ENCODE results near the gene DSEL. TPM values are rescaled to one million over a fixed set of nuclear protein-coding genes. Genes with fewer than 3 reads are reported as not detected.

Gene DSEL
- total RNA-seq, 3 donors from 2014 or later (not counting 1 experiment from before 2014, with no cell fraction given): 0.11 to 0.38 (median 0.12) TPM

- Mint-ChIP-seq H3K36me3 (no peaks in the 10 kb centered on the region), H3K4me1 (no peaks in the 10 kb centered on the region), H3K9me3 (no peaks in the 10 kb centered on the region), H3K27me3 (ENCODE audit: low read depth in 2 of 2) (no peaks in the 10 kb centered on the region), H3K4me3 (no peak overlapping the region), H3K27ac (no peak overlapping the region)
- no peak for DNase-seq
- no peaks in the 10 kb centered on the region for H3K27me3 ChIP-seq (ENCODE audit: control insufficient read depth, insufficient read depth, low read length)
- WGBS (ENCODE audit: insufficient coverage): 57% methylated on average over 1 of the region's 1 CpG
- no peaks in the 10 kb centered on the region for H3K36me3 ChIP-seq (ENCODE audit: control insufficient read depth, insufficient read depth, low read length)
- intact Hi-C loops (cut with micrococcal nuclease): no loop called here
- H3K4me1 ChIP-seq (ENCODE audit: control insufficient read depth, insufficient read depth, low read length): no peaks in the 10 kb centered on the region
- TF ChIP-seq, protein P1, sequence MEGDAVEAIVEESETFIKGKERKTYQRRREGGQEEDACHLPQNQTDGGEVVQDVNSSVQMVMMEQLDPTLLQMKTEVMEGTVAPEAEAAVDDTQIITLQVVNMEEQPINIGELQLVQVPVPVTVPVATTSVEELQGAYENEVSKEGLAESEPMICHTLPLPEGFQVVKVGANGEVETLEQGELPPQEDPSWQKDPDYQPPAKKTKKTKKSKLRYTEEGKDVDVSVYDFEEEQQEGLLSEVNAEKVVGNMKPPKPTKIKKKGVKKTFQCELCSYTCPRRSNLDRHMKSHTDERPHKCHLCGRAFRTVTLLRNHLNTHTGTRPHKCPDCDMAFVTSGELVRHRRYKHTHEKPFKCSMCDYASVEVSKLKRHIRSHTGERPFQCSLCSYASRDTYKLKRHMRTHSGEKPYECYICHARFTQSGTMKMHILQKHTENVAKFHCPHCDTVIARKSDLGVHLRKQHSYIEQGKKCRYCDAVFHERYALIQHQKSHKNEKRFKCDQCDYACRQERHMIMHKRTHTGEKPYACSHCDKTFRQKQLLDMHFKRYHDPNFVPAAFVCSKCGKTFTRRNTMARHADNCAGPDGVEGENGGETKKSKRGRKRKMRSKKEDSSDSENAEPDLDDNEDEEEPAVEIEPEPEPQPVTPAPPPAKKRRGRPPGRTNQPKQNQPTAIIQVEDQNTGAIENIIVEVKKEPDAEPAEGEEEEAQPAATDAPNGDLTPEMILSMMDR (IDR thresholded peaks at IDR 0.05): no peak
- ATAC-seq: no peak
- no peak overlapping the region for H3K4me3 ChIP-seq (ENCODE audit: low read length)
- no peaks in the 10 kb centered on the region for H3K9me3 ChIP-seq (ENCODE audit: control insufficient read depth, insufficient read depth, low read length)
- H3K27ac ChIP-seq (ENCODE audit: low read length): no peak overlapping the region
Observed at GRCh38 chr18:67475673-67476072, 40.8 kb downstream of the DSEL start.

DNA sequence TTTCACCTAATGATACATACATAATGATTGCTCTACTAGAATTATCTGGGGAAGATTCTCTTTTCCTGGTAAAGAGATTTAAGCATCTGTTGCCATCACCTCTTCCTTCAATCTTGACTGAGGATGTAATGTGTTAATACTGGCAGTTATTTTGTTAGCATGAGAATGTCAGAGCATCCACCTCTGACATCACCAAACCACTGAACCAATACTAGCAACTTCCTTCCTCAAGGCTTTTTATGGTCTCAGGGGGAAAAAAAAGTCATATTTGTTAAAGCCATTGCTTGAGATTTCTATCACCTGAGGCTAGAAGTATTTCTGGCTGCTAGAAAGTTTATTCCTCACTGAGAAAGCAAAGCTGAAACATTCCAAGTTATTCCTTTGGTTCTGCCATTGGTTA, 48.5 kb downstream of the DSEL start:
- no peaks in the 10 kb centered on the region for H3K27me3 Mint-ChIP-seq (ENCODE audit: low read depth in 2 of 2)
- Histone ChIP-seq H3K27me3 (ENCODE audit: control insufficient read depth, insufficient read depth, low read length) (no peaks in the 10 kb centered on the region), H3K4me3 (ENCODE audit: low read length) (no peak overlapping the region), H3K9me3 (ENCODE audit: control insufficient read depth, insufficient read depth, low read length) (no peaks in the 10 kb centered on the region), H3K36me3 (ENCODE audit: control insufficient read depth, insufficient read depth, low read length) (no peaks in the 10 kb centered on the region), H3K4me1 (ENCODE audit: control insufficient read depth, insufficient read depth, low read length) (no peaks in the 10 kb centered on the region), H3K27ac (ENCODE audit: low read length) (no peak overlapping the region)
- H3K36me3 Mint-ChIP-seq: no peaks in the 10 kb centered on the region
- TF ChIP-seq, protein P1 (IDR thresholded peaks at IDR 0.05): no peak
- peak in 1 of 2 donors; percentile 7 for DNase-seq
- no peaks in the 10 kb centered on the region for H3K4me1 Mint-ChIP-seq
- ATAC-seq: no peak
- no peak overlapping the region for H3K27ac Mint-ChIP-seq
- H3K4me3 Mint-ChIP-seq: no peak overlapping the region
- intact Hi-C loops (cut with micrococcal nuclease): no loop called here
- peaks cover 0 to 2% of the 10 kb centered on the region in 2 donors for H3K9me3 Mint-ChIP-seq

DNA sequence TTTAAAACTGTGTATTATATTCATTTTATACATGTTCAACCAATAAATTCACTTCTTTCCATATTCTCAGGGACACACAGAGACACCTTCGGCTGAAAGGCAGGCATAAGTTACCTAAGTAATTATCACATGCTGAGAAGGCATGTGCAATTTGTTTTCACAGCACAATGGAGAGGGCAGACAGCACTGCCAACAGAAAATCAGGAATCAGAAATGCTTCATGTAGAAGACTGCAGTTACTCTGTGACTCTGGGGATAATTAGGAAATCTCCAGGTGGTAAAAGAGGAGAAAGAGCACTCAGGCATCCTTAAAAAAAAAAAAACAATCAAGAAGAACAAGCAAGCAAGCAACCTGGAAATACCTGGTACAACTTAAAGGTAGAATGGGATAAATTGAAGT, 49.3 kb downstream of the DSEL start:
- Histone ChIP-seq H3K9me3 (ENCODE audit: control insufficient read depth, insufficient read depth, low read length) (no peaks in the 10 kb centered on the region), H3K4me1 (ENCODE audit: control insufficient read depth, insufficient read depth, low read length) (no peaks in the 10 kb centered on the region), H3K36me3 (ENCODE audit: control insufficient read depth, insufficient read depth, low read length) (no peaks in the 10 kb centered on the region), H3K27me3 (ENCODE audit: control insufficient read depth, insufficient read depth, low read length) (no peaks in the 10 kb centered on the region), H3K4me3 (ENCODE audit: low read length) (no peak overlapping the region), H3K27ac (ENCODE audit: low read length) (no peak overlapping the region)
- TF ChIP-seq, protein P1 (IDR thresholded peaks at IDR 0.05): no peak
- H3K27ac Mint-ChIP-seq: no peak overlapping the region
- 73% methylated on average over 1 of the region's 1 CpG for WGBS (ENCODE audit: insufficient coverage)
- no peaks in the 10 kb centered on the region for H3K36me3 Mint-ChIP-seq
- no peak for ATAC-seq
- DNase-seq: no peak
- H3K4me1 Mint-ChIP-seq: no peaks in the 10 kb centered on the region
- intact Hi-C loops (cut with micrococcal nuclease): no loop called here
- no peaks in the 10 kb centered on the region for H3K27me3 Mint-ChIP-seq (ENCODE audit: low read depth in 2 of 2)
- H3K9me3 Mint-ChIP-seq: peaks cover 0 to 2% of the 10 kb centered on the region in 2 donors
- H3K4me3 Mint-ChIP-seq: no peak overlapping the region

DNA sequence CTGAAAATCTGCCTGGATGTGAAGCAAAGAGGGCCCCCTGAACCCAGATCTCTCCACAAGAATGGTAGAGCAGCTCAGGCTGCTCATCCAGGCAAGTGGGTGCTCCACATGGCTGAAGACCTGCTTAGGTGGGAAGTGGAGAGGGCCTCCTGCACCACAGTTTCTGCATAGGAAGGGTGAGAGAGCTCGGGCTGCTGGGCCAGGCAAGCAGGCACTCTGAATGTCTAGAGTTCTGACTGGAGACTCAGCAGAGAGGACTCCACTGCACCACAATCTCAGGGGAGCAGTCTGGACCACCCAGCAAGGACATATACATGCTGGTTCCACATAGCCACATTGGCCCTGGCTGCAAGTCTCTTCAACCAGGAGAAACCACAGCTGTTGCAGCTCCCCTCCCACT, 52.0 kb downstream of the DSEL start:
- ATAC-seq: no peak
- no peaks in the 10 kb centered on the region for H3K9me3 ChIP-seq (ENCODE audit: control insufficient read depth, insufficient read depth, low read length)
- Mint-ChIP-seq H3K9me3 (peaks cover 5 to 6% of the 10 kb centered on the region in 2 donors), H3K27ac (no peak overlapping the region), H3K4me1 (no peaks in the 10 kb centered on the region), H3K4me3 (no peak overlapping the region), H3K27me3 (ENCODE audit: low read depth in 2 of 2) (no peaks in the 10 kb centered on the region), H3K36me3 (no peaks in the 10 kb centered on the region)
- intact Hi-C loops (cut with micrococcal nuclease): no loop called here
- no peaks in the 10 kb centered on the region for H3K27me3 ChIP-seq (ENCODE audit: control insufficient read depth, insufficient read depth, low read length)
- H3K36me3 ChIP-seq (ENCODE audit: control insufficient read depth, insufficient read depth, low read length): no peaks in the 10 kb centered on the region
- WGBS (ENCODE audit: insufficient coverage): 100% methylated on average over 1 of the region's 1 CpG
- no peaks in the 10 kb centered on the region for H3K4me1 ChIP-seq (ENCODE audit: control insufficient read depth, insufficient read depth, low read length)
- TF ChIP-seq, protein P1 (IDR thresholded peaks at IDR 0.05): no peak
- H3K4me3 ChIP-seq (ENCODE audit: low read length): no peak overlapping the region
- DNase-seq: no peak
- H3K27ac ChIP-seq (ENCODE audit: low read length): no peak overlapping the region
